ENCODE data around the gene CADM2. TPM values are rescaled to one million over a fixed set of nuclear protein-coding genes. Genes with fewer than 3 reads are reported as not detected.
"Not testable (repeated sequence)": the region's sequence is repeated elsewhere in the genome, so short reads cannot be mapped to it uniquely, and the experiment has no call there.

The CADM2 gene
- polyA plus RNA-seq, 3 donors, result 0.45 to 0.87 (median 0.83) TPM

DNA sequence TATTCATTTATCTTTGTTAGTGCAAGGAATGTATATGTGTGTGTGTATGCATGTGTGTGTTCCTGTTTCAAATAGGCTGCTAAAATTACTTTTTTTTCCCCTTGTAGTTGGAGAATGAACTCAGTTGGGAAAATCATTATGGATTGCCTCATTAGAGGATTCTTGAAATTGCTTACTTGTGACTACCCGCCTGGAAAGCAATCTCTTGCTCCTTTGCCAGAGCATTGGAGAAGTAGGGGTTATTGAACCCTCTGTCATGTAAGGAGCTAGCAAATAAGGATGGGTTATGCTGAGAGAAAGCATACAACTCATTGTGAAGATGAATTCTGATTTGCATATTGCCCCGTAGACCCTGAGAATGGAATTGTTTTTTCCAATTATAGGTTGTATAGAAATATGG lies 474.5 kb downstream of the CADM2 start:
- DNase-seq (ENCODE audit: low read depth in 3 of 3, low spot score in 2 of 3), result no peak

DNA sequence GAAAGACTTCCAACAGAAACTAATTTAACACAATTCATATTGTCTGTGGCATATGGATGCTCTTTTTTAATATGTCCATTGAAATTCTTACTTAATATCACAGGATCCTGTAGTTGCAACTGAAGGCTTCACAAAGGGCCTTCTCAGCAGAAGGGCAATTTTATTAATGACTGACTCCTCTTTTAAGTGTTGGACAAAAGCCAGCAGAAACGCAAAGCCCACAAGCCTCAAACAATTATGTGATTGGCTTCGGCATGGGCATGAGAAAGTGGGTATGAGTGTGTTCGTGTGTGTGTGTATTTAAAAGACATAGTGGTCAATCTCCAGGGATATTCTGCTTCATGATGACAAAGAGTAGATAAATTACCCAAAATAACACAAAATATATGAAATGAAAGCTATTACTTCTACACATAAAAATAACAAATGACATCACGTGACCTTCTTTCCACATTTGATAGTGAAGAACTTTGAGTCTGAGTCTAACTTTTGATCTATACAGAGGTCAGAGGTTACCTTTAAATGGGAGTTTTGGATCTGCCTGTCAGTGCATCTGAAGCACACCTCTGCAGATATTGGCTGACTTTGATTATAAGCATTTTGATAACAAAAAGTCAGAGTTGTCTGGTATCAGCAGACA lies 496.9 kb downstream of the CADM2 start:
- no peak for DNase-seq (ENCODE audit: low read depth in 3 of 3, low spot score in 2 of 3)

DNA sequence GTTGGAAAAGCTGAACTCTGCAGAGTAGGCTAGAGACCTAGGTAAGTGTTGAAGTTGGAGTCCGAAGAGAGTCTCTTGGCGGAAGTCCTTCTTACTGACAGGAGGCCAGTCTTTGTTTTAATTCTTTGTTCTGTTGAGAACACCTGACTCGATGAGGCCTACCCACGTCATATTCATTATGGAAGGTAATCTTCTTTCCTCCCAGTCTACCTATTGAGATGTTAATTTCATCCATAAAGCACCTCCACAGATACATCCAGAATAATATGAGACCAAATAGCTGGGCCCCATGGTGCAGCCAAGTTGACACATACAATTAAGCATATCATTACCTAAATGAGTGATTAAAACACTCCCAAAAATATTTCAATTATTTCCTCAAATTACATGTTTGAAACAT lies 515.5 kb downstream of the CADM2 start:
- DNase-seq (ENCODE audit: low read depth in 3 of 3, low spot score in 2 of 3), result no peak

DNA sequence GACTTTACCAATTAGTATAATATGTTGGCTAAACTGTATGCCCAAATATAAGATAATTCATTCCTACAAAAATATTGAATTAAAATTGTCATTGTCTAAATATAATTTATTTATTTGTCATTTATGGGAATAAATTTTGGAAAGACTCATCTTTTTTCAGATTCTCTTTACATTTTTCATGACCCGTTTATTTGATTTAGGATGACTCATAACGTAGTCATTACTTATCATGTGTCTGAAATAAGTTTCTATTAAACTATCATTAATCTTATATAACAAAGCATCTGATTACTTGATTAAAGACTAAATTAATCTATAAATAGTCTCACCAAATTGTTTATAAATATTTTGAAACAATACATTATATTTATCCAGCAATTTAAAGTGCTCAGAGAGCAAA lies 516.6 kb downstream of the CADM2 start:
- DNase-seq (ENCODE audit: low read depth in 3 of 3, low spot score in 2 of 3), result no peak

DNA sequence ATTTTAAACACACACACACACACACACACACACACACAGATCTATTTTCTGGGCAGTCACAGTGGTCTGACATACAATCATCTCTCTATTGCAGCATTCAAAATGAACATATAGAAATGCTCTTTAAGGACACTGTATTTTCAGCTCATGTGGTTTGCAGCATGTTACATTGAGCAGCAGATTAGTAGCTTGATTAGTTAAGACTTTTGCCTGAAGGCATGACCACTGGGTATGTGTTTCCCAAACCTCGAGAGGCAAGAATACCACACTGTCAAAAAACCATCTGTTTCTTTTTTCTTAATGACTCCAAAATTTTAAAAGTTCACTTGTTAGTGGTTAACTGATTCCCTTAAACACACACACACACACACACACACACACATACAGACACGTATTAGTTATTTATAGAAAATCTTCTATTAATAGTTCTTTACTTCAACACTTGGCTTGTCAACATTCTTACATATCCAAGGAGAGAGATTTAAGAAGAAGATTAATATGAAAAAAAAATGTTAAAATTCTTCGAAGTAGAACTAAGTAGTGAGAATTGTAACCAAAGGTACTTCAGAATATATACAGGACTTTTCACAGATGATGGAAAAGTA lies 518.2 kb downstream of the CADM2 start:
- DNase-seq (ENCODE audit: low read depth in 3 of 3, low spot score in 2 of 3), result no peak

DNA sequence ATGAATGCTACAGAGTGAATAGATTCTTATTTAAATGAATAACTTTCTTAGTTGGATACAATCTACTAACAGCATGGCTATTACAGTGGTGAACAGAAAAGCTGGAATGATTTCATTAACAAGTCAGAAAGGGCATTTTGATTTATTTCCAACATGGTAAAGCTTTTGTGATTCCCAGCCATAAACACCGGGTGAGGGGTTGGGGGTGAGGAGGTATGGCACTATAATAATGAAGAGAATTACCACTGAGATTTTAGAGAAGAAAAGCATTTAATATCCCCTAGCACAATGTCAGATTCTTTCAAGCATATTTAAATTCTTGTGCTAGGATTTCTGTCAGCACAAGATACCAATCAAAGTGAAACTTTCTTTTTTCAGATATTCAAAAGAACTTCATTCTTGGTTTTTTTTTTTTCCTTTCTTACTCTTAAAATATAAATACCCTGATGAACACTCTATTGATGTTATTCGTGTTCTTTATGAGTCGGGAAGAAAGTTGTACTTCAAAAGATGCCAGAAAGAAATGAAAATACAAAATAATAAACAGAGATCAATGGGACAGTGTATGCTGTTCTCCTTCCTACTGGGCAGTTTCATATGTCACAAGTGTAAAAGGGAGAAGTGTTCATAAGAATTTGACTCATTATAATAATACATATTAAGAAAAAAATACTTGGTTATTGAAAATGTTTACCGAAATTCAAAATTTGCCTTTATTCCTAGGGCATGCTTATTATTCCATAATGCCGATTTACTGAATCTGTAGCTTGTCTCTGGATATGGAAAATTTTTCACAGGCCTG lies 522.8 kb downstream of the CADM2 start:
- DNase-seq (ENCODE audit: low read depth in 3 of 3, low spot score in 2 of 3), result no peak

DNA sequence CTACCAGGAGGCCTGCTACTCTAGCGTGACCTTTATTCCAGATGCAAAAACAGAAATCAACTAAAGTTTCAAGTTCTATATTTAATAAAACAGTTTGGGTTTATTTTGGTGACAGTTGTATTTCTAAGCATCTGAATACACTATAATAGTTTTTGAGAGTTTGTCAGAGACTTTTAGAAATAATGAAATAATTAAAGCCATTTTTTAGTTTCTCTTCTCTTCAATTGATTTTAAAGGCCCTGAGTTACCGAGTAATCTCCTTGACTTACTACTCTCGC lies 523.4 kb downstream of the CADM2 start:
- DNase-seq (ENCODE audit: low read depth in 3 of 3, low spot score in 2 of 3), result no peak

DNA sequence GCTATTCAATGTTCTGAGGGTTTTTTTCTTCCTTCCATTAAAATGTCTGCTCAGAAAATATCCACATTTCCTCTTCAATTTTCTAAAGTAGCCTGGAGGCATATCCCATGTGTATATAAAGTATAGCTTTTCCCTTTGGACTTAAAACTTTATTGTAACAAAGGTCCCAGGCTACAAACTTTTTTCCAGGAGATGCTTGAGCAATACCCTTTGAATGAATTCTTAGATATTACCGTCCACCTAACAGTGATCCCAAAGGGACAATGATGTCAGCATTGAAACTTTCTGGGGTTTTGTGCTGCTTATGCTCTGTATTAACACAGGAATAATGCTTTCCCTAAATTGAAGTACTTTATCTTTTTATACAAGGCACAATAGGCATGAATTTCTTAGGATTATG lies 525.2 kb downstream of the CADM2 start:
- no peak for DNase-seq (ENCODE audit: low read depth in 3 of 3, low spot score in 2 of 3)

DNA sequence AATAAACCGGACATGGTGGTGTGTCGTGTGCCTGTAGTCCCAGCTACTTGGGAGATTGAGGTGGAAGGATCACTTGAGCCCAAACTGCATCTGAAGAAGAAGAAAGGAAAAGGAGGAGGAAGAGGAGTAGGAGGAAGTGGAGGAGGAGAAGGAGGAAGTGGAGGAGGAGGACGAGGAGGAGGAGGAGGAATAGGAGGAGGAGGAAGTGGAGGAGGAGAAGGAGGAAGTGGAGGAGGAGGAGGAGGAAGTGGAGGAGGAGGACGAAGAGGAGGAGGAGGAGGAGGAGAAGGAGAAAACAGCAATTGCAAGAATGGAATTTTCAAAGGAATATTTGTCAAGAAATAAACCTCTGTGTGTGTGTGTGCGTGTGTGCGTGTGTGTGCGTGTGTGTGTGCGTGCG lies 528.6 kb downstream of the CADM2 start:
- no peak for DNase-seq (ENCODE audit: low read depth in 3 of 3, low spot score in 2 of 3)

DNA sequence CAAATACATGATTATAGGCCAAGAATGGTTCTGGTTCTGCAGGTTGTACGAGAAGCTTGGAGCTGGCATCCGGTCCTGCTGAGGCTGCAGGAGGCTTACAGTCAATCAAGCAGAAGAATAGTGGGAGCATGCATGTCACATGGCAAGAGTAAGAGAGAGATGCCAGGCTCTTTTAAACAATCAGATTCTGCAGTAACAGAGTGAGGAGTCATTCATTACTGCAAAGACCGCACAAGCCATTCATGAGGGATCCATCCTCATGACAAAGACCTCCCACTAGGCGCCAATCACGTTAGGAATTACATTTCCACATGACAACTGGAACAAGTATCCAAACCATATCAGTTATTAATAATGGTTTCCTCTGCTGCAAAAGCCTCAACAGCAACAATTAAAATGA lies 536.8 kb downstream of the CADM2 start:
- no peak for DNase-seq (ENCODE audit: low read depth in 3 of 3, low spot score in 2 of 3)

DNA sequence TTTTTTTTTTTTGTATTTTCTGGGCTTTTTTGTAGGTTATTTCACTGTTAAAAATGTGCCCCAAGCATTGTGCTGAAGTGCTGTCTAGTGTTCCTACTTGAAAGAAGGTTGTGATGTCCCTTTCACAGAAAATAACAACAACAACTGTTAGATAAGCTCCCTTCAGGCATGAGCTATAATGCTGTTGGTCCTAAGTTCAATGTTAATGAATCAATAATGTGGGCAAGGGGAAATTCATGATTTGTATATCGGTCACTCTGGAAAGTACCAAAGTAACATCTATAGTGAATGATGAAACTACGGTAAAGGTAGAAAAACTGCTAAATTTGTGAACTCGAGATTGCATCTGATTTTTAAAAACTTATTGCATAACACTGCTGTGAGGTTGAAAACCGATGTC lies 539.4 kb downstream of the CADM2 start:
- no peak for DNase-seq (ENCODE audit: low read depth in 3 of 3, low spot score in 2 of 3)

DNA sequence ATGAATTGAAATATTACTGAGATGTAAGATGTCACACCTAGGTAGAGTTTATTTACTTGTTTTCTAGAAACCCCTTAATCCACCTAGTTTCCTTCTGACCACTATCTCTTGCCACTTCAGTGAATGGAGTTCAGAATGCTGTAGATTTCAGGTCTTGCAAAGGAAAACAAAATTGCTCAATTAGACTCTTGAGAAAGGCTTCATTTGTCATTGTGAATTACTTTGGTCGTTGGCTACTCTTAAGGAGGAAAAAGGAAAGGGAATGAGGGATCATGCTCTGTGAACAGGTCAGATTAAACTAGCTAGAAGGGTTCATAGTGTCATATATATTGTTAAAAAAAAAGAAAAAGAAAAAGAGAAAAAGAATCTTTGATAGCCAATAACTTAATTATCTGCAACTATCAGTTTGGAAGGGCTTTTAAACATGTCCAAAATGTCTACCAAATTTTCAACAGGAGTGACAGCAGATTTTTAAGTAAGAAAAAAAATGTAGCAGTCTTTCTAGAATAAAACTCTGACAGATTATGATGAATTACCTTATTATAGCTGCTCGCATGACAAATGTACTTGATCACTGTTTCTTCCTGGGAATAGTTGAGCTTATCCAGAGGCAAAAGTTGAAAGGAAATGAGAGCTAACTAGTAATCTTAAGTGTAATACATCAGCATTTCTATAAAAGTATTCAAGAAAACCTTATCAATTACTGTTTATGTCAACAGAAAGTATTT lies 543.5 kb downstream of the CADM2 start:
- no peak for DNase-seq (ENCODE audit: low read depth in 3 of 3, low spot score in 2 of 3)

DNA sequence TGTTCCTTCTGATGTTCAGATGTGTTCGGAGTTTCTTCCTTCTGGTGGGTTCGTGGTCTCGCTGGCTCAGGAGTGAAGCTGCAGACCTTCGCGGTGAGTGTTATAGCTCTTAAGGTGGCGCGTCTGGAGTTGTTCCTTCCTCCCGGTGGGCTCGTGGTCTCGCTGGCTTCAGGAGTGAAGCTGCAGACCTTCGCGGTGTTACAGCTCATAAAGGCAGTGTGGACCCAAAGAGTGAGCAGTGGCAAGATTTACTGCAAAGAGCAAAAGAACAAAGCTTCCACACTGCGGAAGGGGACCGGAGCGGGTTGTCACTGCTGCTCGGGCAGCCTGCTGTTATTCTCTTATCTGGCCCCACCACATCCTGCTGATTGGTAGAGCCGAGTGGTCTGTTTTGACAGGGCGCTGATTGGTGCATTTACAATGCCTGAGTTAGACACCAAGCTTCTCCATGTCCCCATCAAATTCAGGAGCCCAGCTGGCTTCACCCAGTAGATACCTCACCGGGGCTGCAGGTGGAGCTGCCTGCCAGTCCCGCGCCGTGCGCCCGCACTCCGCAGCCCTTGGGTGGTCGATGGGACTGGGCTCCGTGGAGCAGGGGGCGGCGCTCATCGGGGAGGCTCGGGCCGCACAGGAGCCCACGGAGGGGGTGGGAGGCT lies 545.5 kb downstream of the CADM2 start:
- DNase-seq (ENCODE audit: low read depth in 3 of 3, low spot score in 2 of 3), result not testable (repeated sequence)

DNA sequence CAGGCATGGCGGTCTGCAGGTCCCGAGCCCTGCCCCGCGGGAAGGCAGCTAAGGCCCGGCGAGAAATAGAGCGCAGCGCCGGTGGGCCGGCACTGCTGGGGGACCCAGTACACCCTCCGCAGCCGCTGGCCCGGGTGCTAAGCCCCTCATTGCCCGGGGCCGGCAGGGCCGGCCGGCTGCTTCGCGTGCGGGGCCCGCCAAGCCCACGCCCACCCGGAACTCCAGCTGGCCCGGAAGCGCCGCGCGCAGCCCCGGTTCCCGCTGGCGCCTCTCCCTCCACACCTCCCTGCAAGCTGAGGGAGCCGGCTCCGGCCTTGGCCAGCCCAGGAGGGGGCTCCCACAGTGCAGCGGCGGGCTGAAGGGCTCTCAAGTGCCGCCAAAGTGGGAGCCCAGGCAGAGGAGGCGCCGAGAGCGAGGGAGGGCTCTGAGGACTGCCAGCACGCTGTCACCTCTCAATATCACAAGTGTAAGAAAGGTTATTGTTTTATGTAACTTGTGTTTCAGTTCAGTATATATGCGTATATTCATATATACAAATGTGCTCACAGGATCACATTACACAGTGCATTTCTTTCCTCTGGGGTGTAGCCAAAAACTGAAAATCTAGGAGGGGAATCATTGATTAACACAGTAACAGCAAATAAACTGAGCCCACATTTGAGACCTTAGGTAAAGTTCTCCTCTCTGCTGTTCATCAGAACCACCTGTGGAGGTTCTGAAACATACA lies 546.2 kb downstream of the CADM2 start:
- not testable (repeated sequence) for DNase-seq (ENCODE audit: low read depth in 3 of 3, low spot score in 2 of 3)

DNA sequence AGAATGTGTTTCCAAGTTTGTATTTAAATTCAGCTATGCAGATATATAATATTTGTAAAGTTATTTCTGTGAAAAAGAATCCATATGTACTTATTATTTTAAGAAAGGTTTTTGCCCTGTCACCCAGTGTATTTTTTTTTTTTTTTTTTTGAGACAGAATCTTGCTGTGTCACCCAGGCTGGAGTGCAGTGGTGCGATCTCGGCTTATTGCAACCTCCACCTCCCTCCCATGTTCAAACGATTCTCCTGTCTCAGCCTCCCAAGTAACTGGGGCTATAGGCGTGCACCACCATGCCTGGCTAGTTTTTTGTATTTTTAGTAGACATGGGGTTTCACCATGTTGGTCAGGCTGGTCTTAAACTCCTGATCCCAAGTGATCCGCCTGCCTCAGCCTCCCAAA lies 548.3 kb downstream of the CADM2 start:
- not testable (repeated sequence) for DNase-seq (ENCODE audit: low read depth in 3 of 3, low spot score in 2 of 3)

DNA sequence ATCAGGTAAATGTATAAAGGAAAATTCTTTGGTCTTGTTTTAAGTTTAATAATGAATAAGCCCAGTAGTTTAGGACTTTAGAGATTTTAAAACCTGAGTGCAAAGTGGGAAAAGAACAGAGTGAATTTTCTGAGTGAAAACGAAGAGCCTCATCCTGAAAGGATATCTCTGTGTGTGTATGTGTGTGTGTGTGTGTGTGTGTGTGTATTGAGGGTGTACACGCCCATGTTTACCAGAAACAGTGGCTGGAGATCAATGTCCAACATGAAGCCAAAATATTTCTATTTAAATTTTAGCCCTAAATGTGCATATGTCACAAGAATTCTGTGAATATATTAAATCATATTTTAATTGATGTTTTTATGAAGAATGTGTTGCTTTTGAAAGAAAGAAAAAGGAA lies 549.9 kb downstream of the CADM2 start:
- no peak for DNase-seq (ENCODE audit: low read depth in 3 of 3, low spot score in 2 of 3)

DNA sequence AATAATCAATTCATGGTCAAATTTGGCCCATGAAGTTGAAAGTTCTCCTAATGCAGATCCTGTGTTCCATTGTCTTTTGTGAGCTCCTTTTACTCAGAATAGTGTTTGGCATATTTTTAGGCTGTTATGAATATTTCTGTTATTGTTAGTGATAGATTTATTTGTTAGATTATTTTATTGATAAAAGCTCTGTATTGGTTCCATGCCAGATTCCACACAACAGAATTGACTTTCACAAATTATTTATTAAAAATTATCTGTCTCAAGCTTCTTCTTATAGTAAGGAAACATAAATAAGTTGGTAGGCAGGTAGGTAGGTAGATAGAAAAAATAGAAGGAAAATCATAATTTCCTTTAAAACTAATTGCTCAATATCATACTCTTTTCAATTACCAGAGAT lies 557.4 kb downstream of the CADM2 start:
- no peak for DNase-seq (ENCODE audit: low read depth in 3 of 3, low spot score in 2 of 3)

DNA sequence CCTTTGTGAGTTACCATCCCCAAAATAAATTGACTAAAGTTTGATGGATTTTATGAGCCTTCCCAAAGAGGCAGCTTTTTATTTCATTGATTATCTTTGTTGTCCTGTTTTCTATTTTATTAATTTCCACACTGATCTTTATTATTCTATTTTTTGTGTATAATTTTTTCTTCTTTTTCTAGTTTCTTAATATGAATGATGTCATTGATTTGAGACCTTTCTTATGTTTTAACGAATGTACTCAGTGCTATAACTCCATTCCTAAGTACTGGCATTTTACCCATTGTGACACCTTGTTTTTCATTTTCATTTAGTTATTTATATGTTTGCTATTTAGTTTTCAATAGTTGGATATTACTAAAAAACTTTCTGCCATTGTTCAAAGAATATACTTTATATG lies 565.3 kb downstream of the CADM2 start:
- no peak for DNase-seq (ENCODE audit: low read depth in 3 of 3, low spot score in 2 of 3)

DNA sequence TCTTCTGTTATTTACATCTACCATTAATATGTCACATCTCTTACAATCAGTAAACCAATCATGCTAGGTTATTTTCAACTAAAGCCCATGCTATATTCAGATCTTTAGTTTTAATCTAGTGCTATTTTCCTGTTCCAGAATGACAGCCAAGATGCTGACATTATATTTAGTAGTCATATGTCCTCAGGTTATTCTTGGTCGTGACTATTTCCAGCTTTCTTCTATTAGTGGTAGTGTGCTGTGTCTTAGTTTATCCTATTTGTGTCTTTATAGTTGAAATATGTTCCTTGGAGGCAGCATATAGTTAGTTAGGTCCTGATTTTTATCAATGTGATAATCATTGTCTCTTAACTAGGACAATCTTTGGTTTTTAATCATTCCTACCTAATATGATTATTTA lies 566.5 kb downstream of the CADM2 start:
- no peak for DNase-seq (ENCODE audit: low read depth in 3 of 3, low spot score in 2 of 3)

DNA sequence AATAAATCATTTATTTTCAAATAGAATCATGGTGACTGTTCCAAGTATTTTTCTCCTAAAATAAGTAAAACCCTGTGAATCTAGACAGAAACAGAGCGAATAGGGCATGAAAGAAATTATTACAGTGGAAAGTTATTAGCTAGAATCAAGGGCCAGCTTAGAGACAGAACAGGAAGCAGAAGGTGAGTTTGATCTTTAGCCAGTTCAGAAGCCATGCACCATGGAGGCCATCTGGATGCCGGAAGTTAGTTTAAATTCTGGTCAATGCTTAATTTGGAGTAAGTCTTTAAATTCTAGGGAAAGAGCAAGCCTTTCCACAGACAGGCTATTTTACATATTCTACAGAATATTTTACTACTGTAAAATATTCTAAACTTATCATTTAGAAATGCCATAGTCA lies 574.8 kb downstream of the CADM2 start:
- DNase-seq (ENCODE audit: low read depth in 3 of 3, low spot score in 2 of 3), result no peak

DNA sequence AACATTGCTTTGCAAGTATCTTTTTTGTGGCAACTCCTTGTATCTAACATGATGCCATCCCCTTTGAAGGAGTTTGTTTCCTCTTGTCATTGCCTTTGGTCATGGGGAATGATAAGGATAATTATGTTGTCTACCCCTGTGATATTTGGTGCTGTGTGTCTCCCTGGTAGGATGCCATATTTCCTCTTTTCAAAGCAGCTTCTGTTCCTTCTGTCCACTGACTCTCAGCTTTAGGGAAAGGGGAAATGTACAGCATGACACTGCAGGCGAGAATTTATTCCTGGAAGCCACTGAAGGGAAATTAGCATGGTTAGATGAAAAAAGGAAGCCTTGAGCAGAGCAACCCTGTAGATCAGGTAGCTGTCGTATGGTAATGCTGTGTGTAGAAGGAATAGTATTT lies 576.7 kb downstream of the CADM2 start:
- no peak for DNase-seq (ENCODE audit: low read depth in 3 of 3, low spot score in 2 of 3)
